NCI-H187 treated with DMSO at 0.1 percent for 48 hours (cell line): ENCODE measurements around the gene CRISPLD2.

ENCODE experiments used
- DNase-seq: peaks from one replicate; lab custom pipeline; 2025; lab: John Stamatoyannopoulos, UW

Gene CRISPLD2

GRCh38 chr16:84913315-84913714 is 93.5 kb downstream of the CRISPLD2 start:
- DNase-seq, result no peak

GRCh38 chr16:84914273-84914672 is 94.5 kb downstream of the CRISPLD2 start:
- DNase-seq, result no peak

- DNase-seq, result no peak
Measured at GRCh38 chr16:84916178-84916577, 96.4 kb downstream of the CRISPLD2 start.

DNA sequence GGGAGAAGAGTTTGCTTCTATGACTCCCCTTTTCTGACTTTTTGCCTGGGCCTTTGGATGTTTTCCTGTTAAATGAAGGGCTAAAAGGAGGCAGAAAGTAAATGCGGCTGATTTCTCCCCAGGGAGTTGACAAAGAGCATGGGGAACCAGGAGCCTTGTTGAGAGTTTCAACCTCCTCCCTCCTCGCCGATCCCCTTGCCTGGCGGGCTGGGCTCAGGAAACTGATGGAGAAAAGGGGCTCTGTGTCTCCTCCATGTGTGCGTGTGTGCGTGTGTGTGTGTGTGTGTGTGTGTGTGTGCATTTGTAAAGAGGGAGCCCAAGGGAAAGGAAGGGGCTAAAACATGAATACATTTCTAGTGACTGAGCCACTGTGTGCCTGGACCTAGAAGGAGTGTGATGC is 97.1 kb downstream of the CRISPLD2 start:
- peak; percentile 7 for DNase-seq

- no peak for DNase-seq
Measured at GRCh38 chr16:84917492-84917891, 97.7 kb downstream of the CRISPLD2 start.

- no peak for DNase-seq
Measured at GRCh38 chr16:84918006-84918909, 98.5 kb downstream of the CRISPLD2 start.

DNA sequence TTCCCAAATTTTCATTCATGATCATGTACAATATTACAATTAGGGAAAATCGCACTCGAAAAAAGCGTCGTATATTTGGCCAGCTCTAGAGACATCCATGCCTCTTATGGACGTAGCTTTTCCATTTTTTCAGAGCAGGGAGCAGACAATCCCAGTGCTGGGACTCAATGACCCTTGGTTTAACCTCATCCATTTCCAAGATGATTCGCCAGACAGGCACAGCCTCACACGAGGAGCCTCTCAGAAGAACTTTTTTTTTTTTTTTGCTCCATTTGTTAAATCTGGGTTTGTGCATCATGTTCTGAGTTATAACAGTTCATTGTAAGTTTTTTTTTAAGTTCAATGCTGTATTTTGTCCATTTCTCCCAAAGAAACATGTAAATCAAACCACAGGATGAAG is 99.5 kb downstream of the CRISPLD2 start:
- no peak for DNase-seq

- no peak for DNase-seq
Measured at GRCh38 chr16:84919708-84920107, 99.9 kb downstream of the CRISPLD2 start.

GRCh38 chr16:84920333-84920732 is 100.5 kb downstream of the CRISPLD2 start:
- DNase-seq, result no peak

- DNase-seq, result no peak
Measured at GRCh38 chr16:84922351-84923120, 102.8 kb downstream of the CRISPLD2 start.

- no peak for DNase-seq
Measured at GRCh38 chr16:84924331-84925091, 104.7 kb downstream of the CRISPLD2 start.

DNA sequence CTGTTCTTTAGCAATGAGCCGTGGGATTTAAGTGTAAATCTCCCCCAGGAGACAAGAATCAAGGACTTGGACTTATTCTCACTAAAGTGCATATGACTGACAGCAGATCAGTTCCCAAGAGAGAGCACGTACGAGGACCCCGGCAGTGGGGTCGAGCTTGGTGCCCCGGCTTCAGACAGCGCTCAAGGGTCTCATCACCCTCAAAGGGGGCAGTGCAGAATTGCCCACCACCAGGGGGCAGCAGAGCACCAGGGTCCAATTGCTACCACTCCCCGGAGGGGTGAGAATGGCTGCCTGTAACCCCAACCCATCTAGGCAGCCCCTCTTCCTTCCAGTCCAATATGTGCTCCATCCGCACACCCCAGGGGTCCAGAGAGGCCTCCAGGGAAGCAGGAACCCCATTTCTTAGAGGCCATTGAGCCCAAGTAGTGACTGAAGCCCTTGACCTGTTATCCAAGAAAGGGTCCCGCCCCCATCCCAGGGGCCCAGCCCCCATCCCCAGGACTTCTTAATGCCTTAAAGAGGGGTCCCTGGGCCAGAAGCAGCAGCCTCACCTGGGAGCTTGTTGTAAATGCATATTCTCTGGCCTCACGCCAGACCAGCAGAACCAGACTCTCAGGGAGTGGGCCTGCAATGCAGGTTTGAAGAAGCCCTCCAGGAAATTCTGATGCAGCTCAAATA is 105.4 kb downstream of the CRISPLD2 start:
- DNase-seq, result no peak

- DNase-seq, result no peak
Measured at GRCh38 chr16:84925773-84926372, 106.1 kb downstream of the CRISPLD2 start.

GRCh38 chr16:84926462-84926861 is 106.7 kb downstream of the CRISPLD2 start:
- no peak for DNase-seq

GRCh38 chr16:84927621-84928591 is 108.1 kb downstream of the CRISPLD2 start:
- no peak for DNase-seq

DNA sequence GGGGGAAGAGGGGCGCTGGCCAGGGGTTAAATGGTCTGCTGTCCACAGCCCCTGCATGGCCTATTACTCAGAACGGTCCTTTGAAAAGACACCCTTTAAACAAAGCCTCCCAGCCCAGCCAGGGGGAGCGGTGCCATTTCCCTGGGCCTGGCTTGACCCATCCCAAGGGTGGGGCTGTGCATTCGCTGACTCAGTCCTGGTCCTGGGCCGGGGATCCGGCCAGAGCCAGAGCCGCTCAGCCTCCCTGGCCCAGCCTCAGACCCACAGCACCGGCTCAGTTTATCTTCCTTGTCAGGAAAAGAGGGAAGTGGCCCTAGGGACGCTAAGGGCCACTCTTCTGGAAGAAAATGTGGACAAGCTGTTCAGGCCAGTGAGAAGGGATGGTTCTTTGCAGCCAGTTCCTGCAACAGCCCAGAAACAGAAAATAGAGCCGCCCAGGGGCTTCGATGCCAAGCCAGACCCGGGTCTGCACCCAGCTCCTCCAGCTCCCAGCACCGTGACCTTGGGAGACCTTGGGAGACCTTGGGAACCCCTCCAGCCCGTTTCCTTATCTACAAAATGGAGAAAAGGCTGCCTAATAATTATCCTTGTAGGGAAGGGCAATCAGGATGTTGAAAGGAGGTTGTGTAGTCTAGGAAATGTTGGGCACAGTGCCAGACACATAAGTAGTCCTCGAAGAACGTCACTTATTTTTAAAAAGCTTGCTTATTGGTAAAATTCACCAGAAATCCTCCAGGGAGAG is 109.1 kb downstream of the CRISPLD2 start:
- no peak for DNase-seq

DNA sequence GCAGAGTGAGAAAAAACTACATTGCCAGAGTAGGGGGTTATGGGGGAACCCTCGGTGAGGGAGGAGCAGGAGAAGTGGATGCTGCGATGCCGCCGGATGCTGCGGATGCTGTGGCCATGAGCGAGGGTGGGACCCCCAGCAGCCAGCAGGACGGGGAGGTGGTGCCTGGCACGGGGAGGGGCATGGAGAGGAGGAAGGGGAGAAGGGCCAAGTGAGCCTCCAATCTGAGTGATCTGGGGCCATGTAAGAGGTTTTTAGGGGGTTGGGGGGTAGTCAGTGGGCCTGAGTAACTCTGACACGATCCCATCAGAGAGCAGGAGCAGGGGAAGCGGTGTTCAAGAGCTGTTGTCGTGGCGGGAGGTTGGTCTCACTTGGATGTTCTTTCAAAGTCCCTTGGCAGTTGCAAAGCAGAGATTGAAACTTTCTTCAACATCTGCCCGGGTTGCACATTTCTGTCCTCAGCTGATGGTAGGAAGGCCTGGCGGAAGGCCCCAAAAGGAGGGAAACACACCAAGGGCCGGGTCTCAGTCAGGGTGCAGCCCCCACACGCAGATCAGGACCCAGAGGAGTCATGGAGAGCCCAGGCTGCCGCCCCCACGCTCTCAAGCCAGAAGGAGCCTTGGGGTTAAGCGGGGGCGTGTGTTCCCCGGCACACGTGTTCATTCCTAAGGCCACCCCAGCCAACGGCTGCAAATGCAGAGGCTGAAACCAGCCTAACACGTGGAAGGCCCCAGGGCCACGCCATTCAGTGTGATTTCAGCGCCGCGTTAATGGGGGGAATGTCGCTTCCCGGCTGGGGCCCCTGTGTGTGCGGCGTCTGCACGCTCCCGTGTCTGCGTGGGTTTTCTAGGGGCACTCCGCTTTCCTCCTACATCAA is 109.9 kb downstream of the CRISPLD2 start:
- DNase-seq, result no peak

- DNase-seq, result no peak
Measured at GRCh38 chr16:84930298-84931106, 110.7 kb downstream of the CRISPLD2 start.
